ENCODE results near the gene HCFC1.
"Not testable (repeated sequence)": the region's sequence is repeated elsewhere in the genome, so short reads cannot be mapped to it uniquely, and the experiment has no call there.

GRCh38 chrX:153980394-153980793 is 8.8 kb upstream of the HCFC1 start:
- TF ChIP-seq MEF2A (IDR thresholded peaks at IDR 0.05; ENCODE audit: borderline replicate concordance, low read depth); POLR2AphosphoS5 (IDR thresholded peaks at IDR 0.05; ENCODE audit: low read depth, low read length); CTCF (IDR thresholded peaks at IDR 0.05); EZH2phosphoT487 (IDR thresholded peaks at IDR 0.05; ENCODE audit: borderline replicate concordance, low read depth); EP300 (IDR thresholded peaks at IDR 0.05; ENCODE audit: borderline replicate concordance in 1 of 2, low read depth in 1 of 2, low read length in 1 of 2); MAX (IDR thresholded peaks at IDR 0.05; ENCODE audit: low read depth): not testable (repeated sequence)
